GM12878 (cell line): ENCODE results near the gene MTCH2. TPM values are rescaled to one million over a fixed set of nuclear protein-coding genes. Genes with fewer than 3 reads are reported as not detected.

ENCODE experiments used
- ATAC-seq: fragments of 200-7000 bp; cut with Tn5 transposase; 3 replicates; pipeline ENCODE4 v1.9.1; 2020; ENCODE audit warnings: mild to moderate bottlenecking, moderate library complexity
- BruUV-seq: library from RNA; stranded (reverse); fragments of 400-500 nt; replicated peaks from 2 replicates; lab custom pipeline; 2021; lab: Mats Ljungman, UMichigan
- CTCF ChIA-PET: fragments of 300-600 bp; sonication (Branson Sonifier 250); formaldehyde crosslinking; extraction: SDS; loops from one replicate; lab custom pipeline; 2021; ENCODE audit warnings: inconsistent platforms; lab: Yijun Ruan, JAX
- POLR2A ChIA-PET: fragments of 350-600 bp; formaldehyde crosslinking; extraction: SDS; loops from one replicate; lab custom pipeline; 2021; ENCODE audit warnings: inconsistent platforms; lab: Charles Lee
- RAD21 ChIA-PET: fragments of 300-600 bp; sonication (Branson Sonifier 250); formaldehyde crosslinking; loops from one replicate; lab custom pipeline; 2023; ENCODE audit warnings: antibody characterized with exemption; ENCODE audit not compliant: unreplicated experiment; lab: Charles Lee
- SMC1A ChIA-PET: fragments of 300-600 bp; sonication (Branson Sonifier 250); formaldehyde crosslinking; loops from one replicate; lab custom pipeline; 2023; ENCODE audit not compliant: unreplicated experiment, uncharacterized antibody; lab: Charles Lee
- DNase-seq: peaks from one replicate; pipeline ENCODE4 v3.0.0-alpha.2; 2011; ENCODE audit warnings: low read depth, low spot score
- FAIRE-seq: peaks from 3 replicates; lab custom pipeline; 2011; peaks lifted over from hg19 to GRCh38; lab: Jason Lieb, UNC
- H2AFZ ChIP-seq: 2 replicates; pipeline ENCODE4 v1.6.0; 2011; ENCODE audit warnings: low read depth, low read length, control low read depth; ENCODE audit not compliant: control insufficient read depth
- H3K27ac ChIP-seq: 2 replicates; pipeline ENCODE4 v1.5.1; 2011; ENCODE audit warnings: control low read depth; ENCODE audit not compliant: control insufficient read depth, insufficient read depth
- H3K27me3 ChIP-seq, 2 experiments: replicated peaks in 1 of 2; 2 replicates each; pipeline versions ENCODE4 v1.6.0 to v1.6.1; 2011; ENCODE audit warnings: low read length in 1 of 2; ENCODE audit not compliant: control insufficient read depth in 2 of 2, insufficient read depth in 2 of 2
- H3K36me3 ChIP-seq, 2 experiments: 2 replicates each; pipeline ENCODE4 v1.5.1; 2011; ENCODE audit warnings: low read length in 1 of 2; ENCODE audit not compliant: control insufficient read depth in 2 of 2, insufficient read depth in 2 of 2
- H3K4me1 ChIP-seq: 2 replicates; pipeline ENCODE4 v1.6.1; 2011; ENCODE audit warnings: mild to moderate bottlenecking, low read length, moderate library complexity, mixed read lengths; ENCODE audit not compliant: control insufficient read depth, insufficient read depth
- H3K4me2 ChIP-seq: 2 replicates; pipeline ENCODE4 v1.6.0; 2011; ENCODE audit warnings: control low read depth; ENCODE audit not compliant: control insufficient read depth, insufficient read depth
- H3K4me3 ChIP-seq: fragments of 200-600 bp; sonication (generic); 2 replicates; pipeline ENCODE4 v1.5.1; 2016
- H3K79me2 ChIP-seq: 2 replicates; pipeline ENCODE4 v1.6.0; 2011; ENCODE audit warnings: low read length; ENCODE audit not compliant: control insufficient read depth, insufficient read depth
- H3K9ac ChIP-seq: 2 replicates; pipeline ENCODE4 v1.8.0; 2011; ENCODE audit warnings: low read length, control low read depth, mixed read lengths; ENCODE audit not compliant: control insufficient read depth, insufficient read depth
- H3K9me3 ChIP-seq: replicated peaks from 3 replicates; pipeline ENCODE4 v1.5.1; 2011; ENCODE audit warnings: mild to moderate bottlenecking, low read length; ENCODE audit not compliant: control insufficient read depth, insufficient read depth
- H4K20me1 ChIP-seq: 2 replicates; pipeline ENCODE4 v1.6.0; 2011; ENCODE audit not compliant: control insufficient read depth, insufficient read depth
- CHD1 ChIP-seq: IDR thresholded peaks from 2 replicates; pipeline ENCODE4 v1.6.1; 2012; ENCODE audit warnings: low read depth, low read length, improper control_type of control experiment
- EZH2 ChIP-seq: IDR thresholded peaks from 2 replicates; pipeline ENCODE4 v1.6.1; 2012; ENCODE audit warnings: low read depth, mild to moderate bottlenecking, control low read depth, inconsistent platforms, low read length, borderline replicate concordance; ENCODE audit not compliant: control insufficient read depth
- IKZF1 ChIP-seq: fragments of 450-650 bp; conservative IDR thresholded peaks from 2 replicates; pipeline ENCODE4 v1.6.1; 2017; ENCODE audit warnings: antibody characterized with exemption, mild to moderate bottlenecking
- KAT2A ChIP-seq: conservative IDR thresholded peaks from 2 replicates; pipeline ENCODE4 v1.6.1; 2011; ENCODE audit warnings: low read depth, low read length; ENCODE audit not compliant: control insufficient read depth
- KLF5 ChIP-seq: fragments of 450-650 bp; IDR thresholded peaks from 2 replicates; pipeline ENCODE4 v1.6.1; 2014; ENCODE audit warnings: mild to moderate bottlenecking; ENCODE audit not compliant: partially characterized antibody
- MTA3 ChIP-seq: IDR thresholded peaks from 2 replicates; pipeline ENCODE4 v1.6.1; 2012; ENCODE audit warnings: low read length, inconsistent platforms, borderline replicate concordance
- WGBS: methylation state at CpG from one replicate; pipeline ENCODE4 v1.1.6; 2016; ENCODE audit warnings: low lambda C conversion rate; ENCODE audit not compliant: insufficient replicate concordance, insufficient coverage; ENCODE audit errors: missing lambda C conversion rate; 5-methylcytosine and 5-hydroxymethylcytosine counted together
- in situ Hi-C: fragments of 300-500 bp; cut with MboI; formaldehyde crosslinking; loops from 9 replicates; pipeline ENCODE4 v1.14.3; 2018; ENCODE audit warnings: mixed read lengths
- intact Hi-C: fragments of 100-400 bp; cut with micrococcal nuclease; formaldehyde crosslinking; loops from one replicate; pipeline ENCODE4 v1.14.2; 2022; ENCODE audit not compliant: unreplicated experiment
- polyA plus RNA-seq, 11 experiments: library from polyadenylated mRNA; depleted of rRNA in 4 of 11; unstranded in 6 of 11; stranded (reverse) in 5 of 11; fragments of >200 nt; fragmentation: Nextera tagmentation in 4 of 11; fragmentation: Illumina TruSeq in 1 of 11; extraction: Ambion mirVana in 4 of 11; extraction: Trizol in 1 of 11; gene quantifications; 1 replicate in 1 of 11; 2 replicates in 10 of 11; pipeline versions ENCODE4 v1.2.1 to v1.2.3, GENCODE V29; 2011 to 2016; ENCODE audit warnings: inconsistent platforms in 2 of 11, missing spikeins in 2 of 11, low read depth in 1 of 11
- total RNA-seq, 4 experiments: library from RNA; depleted of rRNA in 3 of 4; stranded (reverse); fragments of >200 nt in 3 of 4; fragmentation: Illumina TruSeq in 1 of 4; extraction: Trizol in 1 of 4; gene quantifications; 2 replicates each; pipeline versions ENCODE4 v1.2.1 to v1.2.3, GENCODE V29; 2013 to 2021
- TF ChIP-seq, protein P1 (sequence below): IDR thresholded peaks from 2 replicates; pipeline ENCODE4 v1.6.1; 2011; ENCODE audit warnings: borderline replicate concordance, low read depth, mild to moderate bottlenecking, moderate library complexity, low read length; ENCODE audit not compliant: insufficient read depth, poor library complexity, severe bottlenecking
- TF ChIP-seq, protein P2 (sequence below): fragments of 450-650 bp; formaldehyde crosslinking; IDR thresholded peaks from 2 replicates; pipeline ENCODE4 v1.4.0; 2020; ENCODE audit warnings: mild to moderate bottlenecking, moderate library complexity
- TF ChIP-seq, protein P3 (sequence below): fragments of 150-350 bp; IDR thresholded peaks from 2 replicates; pipeline ENCODE4 v1.6.1; 2014; ENCODE audit warnings: mild to moderate bottlenecking, low read depth, low read length

The MTCH2 gene
- total and polyA plus RNA-seq, 10 of the 15 experiments (the other 5 are each of a cell fraction or from before 2014, with no cell fraction given): 72.4 to 341 (median 144) TPM

DNA sequence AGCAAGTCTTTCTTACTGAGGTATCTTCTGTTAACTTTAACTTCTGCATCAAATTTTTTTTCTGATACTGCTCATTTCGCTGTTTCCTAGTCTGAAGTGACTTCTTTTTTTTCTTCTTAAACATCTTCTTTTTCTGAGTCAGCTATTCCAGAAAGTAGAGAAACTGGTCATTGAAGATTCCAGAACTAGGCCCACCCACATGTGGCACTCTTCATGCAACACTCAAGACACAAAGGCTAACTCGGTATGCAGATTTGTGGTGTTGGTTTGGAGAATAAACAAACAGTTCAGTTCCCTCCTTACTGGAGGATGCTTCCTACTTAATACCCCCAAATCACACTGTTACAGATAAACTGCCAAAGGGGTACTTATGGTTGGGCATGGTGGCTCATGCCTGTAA lies 25.2 kb upstream of the MTCH2 start:
- ChIA-PET RAD21 (no interaction called here), CTCF (no interaction called here), SMC1A (no interaction called here), POLR2A (no interaction called here)
- H3K4me1 ChIP-seq: no peaks in the 10 kb centered on the region
- no peak overlapping the region for H3K4me2 ChIP-seq
- no peak overlapping the region for H3K9ac ChIP-seq
- DNase-seq: no peak
- H3K36me3 ChIP-seq: no peaks in the 10 kb centered on the region
- no peaks in the 10 kb centered on the region for H3K79me2 ChIP-seq
- in situ Hi-C loops: no loop called here
- no peak overlapping the region for H3K27ac ChIP-seq
- no TSS peak for BruUV-seq
- WGBS: 69% methylated on average over 2 of the region's 2 CpGs
- TF ChIP-seq MTA3: no peak
- no peak for TF ChIP-seq CHD1
- TF ChIP-seq, protein P1, sequence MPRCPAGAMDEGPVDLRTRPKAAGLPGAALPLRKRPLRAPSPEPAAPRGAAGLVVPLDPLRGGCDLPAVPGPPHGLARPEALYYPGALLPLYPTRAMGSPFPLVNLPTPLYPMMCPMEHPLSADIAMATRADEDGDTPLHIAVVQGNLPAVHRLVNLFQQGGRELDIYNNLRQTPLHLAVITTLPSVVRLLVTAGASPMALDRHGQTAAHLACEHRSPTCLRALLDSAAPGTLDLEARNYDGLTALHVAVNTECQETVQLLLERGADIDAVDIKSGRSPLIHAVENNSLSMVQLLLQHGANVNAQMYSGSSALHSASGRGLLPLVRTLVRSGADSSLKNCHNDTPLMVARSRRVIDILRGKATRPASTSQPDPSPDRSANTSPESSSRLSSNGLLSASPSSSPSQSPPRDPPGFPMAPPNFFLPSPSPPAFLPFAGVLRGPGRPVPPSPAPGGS: no peak
- no peak for TF ChIP-seq IKZF1
- TF ChIP-seq EZH2: no peak
- TF ChIP-seq KLF5: no peak
- TF ChIP-seq, protein P2, sequence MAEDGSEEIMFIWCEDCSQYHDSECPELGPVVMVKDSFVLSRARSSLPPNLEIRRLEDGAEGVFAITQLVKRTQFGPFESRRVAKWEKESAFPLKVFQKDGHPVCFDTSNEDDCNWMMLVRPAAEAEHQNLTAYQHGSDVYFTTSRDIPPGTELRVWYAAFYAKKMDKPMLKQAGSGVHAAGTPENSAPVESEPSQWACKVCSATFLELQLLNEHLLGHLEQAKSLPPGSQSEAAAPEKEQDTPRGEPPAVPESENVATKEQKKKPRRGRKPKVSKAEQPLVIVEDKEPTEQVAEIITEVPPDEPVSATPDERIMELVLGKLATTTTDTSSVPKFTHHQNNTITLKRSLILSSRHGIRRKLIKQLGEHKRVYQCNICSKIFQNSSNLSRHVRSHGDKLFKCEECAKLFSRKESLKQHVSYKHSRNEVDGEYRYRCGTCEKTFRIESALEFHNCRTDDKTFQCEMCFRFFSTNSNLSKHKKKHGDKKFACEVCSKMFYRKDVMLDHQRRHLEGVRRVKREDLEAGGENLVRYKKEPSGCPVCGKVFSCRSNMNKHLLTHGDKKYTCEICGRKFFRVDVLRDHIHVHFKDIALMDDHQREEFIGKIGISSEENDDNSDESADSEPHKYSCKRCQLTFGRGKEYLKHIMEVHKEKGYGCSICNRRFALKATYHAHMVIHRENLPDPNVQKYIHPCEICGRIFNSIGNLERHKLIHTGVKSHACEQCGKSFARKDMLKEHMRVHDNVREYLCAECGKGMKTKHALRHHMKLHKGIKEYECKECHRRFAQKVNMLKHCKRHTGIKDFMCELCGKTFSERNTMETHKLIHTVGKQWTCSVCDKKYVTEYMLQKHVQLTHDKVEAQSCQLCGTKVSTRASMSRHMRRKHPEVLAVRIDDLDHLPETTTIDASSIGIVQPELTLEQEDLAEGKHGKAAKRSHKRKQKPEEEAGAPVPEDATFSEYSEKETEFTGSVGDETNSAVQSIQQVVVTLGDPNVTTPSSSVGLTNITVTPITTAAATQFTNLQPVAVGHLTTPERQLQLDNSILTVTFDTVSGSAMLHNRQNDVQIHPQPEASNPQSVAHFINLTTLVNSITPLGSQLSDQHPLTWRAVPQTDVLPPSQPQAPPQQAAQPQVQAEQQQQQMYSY (CRISPR knock-in tag): no peak
- TF ChIP-seq, protein P3, sequence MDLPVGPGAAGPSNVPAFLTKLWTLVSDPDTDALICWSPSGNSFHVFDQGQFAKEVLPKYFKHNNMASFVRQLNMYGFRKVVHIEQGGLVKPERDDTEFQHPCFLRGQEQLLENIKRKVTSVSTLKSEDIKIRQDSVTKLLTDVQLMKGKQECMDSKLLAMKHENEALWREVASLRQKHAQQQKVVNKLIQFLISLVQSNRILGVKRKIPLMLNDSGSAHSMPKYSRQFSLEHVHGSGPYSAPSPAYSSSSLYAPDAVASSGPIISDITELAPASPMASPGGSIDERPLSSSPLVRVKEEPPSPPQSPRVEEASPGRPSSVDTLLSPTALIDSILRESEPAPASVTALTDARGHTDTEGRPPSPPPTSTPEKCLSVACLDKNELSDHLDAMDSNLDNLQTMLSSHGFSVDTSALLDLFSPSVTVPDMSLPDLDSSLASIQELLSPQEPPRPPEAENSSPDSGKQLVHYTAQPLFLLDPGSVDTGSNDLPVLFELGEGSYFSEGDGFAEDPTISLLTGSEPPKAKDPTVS: no peak
- no peak for TF ChIP-seq KAT2A
- no peak overlapping the region for H2AFZ ChIP-seq
- H3K9me3 ChIP-seq: no peaks in the 10 kb centered on the region
- FAIRE-seq: no peak
- intact Hi-C loops: no loop called here
- no peak for ATAC-seq
- H3K4me3 ChIP-seq: no peak overlapping the region
- H3K27me3 ChIP-seq: no peaks in the 10 kb centered on the region
- no peaks in the 10 kb centered on the region for H4K20me1 ChIP-seq
